NCI-H146 (cell line): ENCODE results near the gene IL21R.
"Not testable (repeated sequence)": the region's sequence is repeated elsewhere in the genome, so short reads cannot be mapped to it uniquely, and the experiment has no call there.

ENCODE experiments used
- DNase-seq: peaks from one replicate; lab custom pipeline; 2025; lab: John Stamatoyannopoulos, UW

The IL21R gene

DNA sequence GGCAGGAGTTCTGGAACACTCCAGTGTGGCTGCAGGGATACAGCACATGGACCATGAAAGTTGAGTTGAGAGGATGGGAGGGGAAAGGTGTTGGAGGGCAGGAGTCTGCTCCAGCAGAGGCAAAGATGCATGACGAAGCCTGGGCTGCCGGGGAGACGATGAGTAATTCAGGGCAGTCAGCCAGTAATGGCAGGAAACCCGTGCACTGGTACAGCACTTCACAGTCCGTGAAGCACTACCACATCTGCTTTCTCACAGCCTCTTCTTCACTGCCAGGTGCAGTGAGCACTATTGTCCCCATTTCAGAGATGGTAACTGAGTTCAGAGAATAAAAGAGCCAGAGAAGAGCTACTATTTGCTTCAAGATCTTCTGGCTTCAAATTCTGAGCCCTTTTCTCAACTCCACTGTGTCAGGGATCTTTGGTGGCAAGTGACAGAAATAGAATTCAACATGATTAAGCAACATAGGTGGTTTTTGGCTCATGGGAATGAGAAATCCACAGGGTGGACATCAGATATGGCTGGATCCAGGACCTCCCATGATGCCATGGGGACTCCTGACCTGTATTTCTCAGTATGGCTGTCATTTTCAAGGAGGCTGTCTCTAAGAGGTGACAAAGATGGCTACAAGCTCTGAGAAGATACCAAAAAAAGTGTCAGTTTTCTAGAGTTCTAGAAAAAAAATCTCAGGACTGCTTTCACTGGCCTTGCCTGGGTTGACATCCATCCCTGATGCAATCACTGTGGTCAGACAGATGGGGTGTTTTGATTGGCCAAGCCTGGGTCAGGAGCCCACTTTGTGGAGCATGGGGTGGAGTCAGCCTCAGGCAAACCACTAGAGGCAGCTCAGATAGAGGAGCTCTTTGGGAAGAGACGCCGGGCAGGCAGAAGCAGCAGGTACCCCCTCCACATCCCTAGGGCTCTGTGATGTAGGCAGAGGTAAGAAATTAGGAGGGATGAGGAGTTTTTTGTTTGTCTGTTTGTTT is 24.7 kb downstream of the IL21R start:
- DNase-seq = no peak

GRCh38 chr16:27427538-27427937 is 25.6 kb downstream of the IL21R start:
- DNase-seq = no peak

GRCh38 chr16:27428026-27428785 is 26.2 kb downstream of the IL21R start:
- no peak for DNase-seq

- DNase-seq = no peak
These were observed 27.4 kb downstream of the IL21R start for GRCh38 chr16:27429330-27429871.

GRCh38 chr16:27429981-27430441 is 28.0 kb downstream of the IL21R start:
- DNase-seq = no peak

DNA sequence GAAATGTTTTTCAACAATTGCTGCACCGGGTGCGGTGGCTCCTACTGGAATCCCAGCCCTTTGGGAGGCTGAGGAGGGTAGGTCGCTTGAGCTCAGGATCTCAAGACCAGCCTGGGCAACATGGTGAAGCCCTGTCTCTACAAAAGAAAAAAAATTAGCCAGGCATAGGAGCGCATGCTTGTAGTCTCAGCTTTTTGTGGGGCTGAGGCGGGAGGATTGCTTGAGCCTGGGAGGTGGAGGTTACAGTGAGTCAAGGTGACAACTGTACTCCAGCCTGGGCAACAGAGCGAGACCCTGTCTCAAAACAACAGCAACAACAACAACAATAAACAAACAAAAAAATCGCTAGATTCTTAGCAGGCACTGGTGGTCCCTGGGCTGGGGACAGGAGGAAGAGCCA is 28.5 kb downstream of the IL21R start:
- no peak for DNase-seq

DNA sequence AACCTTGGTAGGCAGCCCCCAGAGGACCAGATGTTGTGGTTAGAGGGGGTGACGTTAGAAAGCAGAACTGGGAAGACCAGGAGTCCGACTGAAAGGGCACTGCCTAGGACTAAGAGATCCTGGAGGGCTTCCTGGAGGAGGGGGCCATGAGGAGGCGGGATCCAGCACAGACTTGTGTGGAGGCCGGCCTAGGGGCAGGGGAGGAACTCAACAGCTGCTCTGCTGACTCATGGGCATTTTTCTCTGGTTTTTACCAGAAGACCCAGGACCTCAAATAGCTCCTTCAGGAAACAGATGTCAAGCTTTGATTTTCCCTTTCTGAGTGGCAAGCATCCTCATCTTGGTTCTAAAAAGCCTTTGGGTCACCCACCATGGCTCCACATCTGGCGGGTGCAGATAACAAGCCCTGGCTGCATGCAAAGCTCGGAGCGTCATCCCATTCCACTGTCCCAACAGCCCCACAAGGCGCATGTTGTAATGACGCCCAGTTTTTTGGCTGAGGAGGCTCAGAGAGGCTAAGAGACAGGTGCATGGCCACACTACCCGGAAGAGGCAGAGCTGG is 29.0 kb downstream of the IL21R start:
- no peak for DNase-seq

DNA sequence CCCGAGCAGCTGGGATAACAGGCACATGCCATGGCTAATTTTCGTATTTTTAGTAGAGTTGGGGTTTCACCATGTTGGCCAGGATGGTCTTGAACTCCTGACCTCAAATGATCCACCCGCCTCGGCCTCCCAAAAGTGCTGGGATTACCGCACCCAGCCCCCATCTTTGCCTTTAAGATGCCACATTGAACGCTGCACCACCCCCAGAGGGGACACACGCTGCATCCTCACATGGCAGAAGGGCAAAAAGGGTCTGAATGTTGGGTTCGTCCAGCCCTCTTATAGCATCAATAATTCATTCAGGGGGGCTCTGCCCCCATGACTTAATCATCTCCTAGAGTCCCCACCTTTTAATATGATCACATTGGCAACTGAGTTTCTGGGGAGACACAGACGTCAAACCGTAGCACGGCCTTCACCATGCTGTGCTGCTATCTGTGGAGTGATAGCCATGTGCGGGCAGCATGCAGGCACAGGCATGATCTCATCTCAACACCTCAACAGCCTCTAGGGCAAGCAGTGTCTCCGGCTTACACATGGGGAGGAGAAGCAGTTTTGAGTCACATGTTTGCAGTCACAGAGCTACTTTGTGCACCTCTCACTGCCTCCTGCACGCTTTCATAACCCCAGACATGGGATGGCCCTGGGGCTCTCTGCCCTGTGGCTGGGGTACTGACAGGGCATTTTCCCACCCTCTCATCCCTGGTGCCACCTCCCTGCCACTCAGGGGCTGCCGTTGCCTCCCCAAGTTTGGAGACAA is 30.0 kb downstream of the IL21R start:
- no peak for DNase-seq

- no peak for DNase-seq
These were observed 30.6 kb downstream of the IL21R start for GRCh38 chr16:27432558-27432957.

GRCh38 chr16:27433191-27433590 is 31.2 kb downstream of the IL21R start:
- not testable (repeated sequence) for DNase-seq

GRCh38 chr16:27433636-27434035 is 31.7 kb downstream of the IL21R start:
- no peak for DNase-seq

DNA sequence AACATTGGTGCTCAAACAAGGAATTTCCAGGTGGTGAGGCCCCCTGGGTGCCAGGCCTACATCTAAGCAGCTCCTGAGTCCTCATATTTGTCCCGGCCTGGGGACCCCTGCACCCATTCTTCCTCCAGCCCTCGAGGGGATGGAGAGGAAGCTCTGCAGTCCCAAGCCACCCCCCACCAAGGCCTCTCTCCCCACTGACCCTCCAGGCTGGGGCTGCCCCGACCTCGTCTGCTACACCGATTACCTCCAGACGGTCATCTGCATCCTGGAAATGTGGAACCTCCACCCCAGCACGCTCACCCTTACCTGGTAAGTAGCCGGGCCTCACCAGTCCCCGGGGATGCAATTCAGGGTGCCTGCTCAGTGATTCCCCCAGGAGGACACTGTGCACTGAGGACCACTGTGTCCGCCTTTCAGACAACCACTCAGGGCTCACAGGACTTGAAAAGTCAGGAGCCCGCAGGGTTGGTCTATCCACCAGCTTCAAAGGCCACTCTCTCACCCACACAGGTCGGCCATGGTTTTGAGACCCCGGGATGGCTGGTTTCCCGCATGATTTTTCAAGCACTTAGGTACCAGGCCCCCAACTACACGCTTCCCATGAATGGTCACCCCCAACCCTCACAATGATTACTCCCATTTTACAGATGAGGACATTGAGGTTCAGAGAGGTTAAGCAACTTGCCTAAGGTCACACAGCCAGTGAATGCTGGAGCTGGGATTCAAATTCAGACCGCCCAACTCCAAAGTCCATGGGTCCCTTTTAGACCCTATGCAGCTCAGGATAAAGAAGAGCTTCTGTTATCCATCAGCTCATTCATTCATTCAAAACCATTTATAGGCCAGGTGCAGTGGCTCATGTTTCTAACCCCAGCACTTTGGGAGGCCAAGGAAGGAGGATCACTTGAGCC is 32.4 kb downstream of the IL21R start:
- DNase-seq = no peak

GRCh38 chr16:27435146-27435545 is 33.2 kb downstream of the IL21R start:
- not testable (repeated sequence) for DNase-seq

DNA sequence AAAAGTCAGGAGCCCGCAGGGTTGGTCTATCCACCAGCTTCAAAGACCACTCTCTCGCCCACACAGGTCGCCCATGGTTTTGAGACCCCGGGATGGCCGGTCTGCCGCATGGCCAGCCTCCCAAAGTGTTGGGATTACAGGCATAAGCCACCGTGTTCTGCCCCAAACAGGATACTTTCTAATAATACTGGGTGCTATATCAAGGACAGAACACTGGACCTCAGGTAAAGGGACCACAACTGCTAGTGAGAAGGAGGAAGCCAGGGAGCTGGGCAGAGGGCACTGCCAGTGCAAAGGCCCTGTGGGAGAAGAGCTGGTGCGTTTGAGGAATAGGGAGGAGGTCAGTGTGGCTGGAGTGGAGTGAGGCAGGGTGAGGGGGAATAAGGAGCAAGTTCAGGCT is 34.1 kb downstream of the IL21R start:
- DNase-seq = no peak

- DNase-seq = no peak
These were observed 35.1 kb downstream of the IL21R start for GRCh38 chr16:27436921-27437650.

DNA sequence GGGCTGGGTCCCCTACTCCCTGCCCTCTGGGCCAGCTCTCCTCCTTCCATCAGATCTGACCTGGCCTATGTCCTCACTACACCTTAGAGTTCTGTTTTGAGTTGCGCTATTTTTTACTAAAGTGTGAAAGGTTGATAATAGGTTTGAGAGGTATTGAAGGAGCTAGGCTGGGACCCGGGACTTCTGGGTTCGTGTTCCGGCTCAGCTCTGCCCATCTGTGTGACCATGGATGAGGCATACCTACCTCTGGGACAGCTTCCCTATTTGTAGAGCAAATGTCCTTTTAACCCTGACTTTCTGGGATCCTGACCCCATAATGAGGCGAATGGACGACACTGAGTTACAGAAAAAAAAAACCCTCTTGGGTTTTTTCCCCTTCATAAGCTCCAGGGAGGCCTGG is 36.0 kb downstream of the IL21R start:
- no peak for DNase-seq

DNA sequence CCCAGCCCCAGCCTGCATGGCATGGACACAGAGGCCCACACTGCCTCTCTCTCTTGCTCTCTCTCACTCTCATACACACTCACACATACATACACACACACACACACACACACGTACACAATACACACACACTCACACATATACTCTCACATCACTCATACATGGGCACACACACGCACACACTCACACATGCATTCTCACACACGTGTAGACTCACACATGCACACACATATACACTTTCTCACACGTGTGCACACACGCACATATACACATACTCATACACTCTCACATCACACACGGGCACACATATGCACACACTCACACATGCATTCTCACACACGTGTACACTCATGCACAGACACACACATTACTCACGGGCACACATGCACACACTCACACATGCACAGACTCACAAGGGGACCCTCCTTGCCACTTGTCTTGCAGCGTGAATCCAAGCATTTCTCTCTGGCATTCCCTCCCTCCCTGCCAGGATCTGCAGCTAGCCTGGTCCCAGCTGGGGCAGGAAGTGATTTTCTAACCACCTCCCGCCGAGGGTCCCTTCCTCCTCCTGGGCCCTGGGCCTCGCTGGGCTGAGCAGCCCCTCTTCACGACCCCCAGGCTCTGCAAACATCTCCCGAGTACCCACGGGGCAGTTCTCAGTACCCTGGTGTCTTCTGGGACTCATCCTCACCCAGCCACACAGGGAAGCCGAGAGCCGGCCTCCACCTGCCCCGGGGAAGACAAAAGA is 37.5 kb downstream of the IL21R start:
- no peak for DNase-seq

GRCh38 chr16:27441276-27441675 is 39.3 kb downstream of the IL21R start:
- no peak for DNase-seq

DNA sequence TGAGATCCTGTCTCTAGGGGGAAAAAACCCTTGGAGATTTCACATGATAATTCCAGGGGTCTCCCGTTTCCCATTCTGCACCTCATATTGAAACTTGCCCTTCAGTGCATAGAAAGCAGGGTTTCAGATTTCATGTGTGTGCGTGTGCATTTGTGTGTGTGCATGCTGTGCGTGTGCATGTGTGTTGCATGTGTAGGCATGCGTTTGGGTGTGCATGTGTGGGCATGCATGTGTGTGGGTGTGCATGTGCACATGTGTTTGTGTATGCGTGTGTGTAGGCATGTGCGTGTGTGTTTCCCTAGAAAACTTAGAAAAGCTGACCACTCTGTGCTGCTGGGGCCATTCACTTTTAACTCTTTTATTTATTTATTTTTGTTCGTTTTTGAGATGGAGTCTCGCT is 40.0 kb downstream of the IL21R start:
- no peak for DNase-seq
